Activated naive CD4-positive, alpha-beta T cell treated with anti-CD3 and anti-CD28 coated beads, Interleukin-2, amount 10 ng/mL, durations not matched to agents 5 hours and 36 hours (primary cell): ENCODE data around the gene RIPPLY2. TPM values are rescaled to one million over a fixed set of nuclear protein-coding genes. Genes with fewer than 3 reads are reported as not detected.

ENCODE experiments used
- total RNA-seq, 2 experiments: library from RNA; stranded (reverse); gene quantifications; one replicate each; pipeline ENCODE4 v1.2.3, GENCODE V29; 2021

Gene RIPPLY2, protein sequence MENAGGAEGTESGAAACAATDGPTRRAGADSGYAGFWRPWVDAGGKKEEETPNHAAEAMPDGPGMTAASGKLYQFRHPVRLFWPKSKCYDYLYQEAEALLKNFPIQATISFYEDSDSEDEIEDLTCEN
- total RNA-seq: not detected

DNA sequence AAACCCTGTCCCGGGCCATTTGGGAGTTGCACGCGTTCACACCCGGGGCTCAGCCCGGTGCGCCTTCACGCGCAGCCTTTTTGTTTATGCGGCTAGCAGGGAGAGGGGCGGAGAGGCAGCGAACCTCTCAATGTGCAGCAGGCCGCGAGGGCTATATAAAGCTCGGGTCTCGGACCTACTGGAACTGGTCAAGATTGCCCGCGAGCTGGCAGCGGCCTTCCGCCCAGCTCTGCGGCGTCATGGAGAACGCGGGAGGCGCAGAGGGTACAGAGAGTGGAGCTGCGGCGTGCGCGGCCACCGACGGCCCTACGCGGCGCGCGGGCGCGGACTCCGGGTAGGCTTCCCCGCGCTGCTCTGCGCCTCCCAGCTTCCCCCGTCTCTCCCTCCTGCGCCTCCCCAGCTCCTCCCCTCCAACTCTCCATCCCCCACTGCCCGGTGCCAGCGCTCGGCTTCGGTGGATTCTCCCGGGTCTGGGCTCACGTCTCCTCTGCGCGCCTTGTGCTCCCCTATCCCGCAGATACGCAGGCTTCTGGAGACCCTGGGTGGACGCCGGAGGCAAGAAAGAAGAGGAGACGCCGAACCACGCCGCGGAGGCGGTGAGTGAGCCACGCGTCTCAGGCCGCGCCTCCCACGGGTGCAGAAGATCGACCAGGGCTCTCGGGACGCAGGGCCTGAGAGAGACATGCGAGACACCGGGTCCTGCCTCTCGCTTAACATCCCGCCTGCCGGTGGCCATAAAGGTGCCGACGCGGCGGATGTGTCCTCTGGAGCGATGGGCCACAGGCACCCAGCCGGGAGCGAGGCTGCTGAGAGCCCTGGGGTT lies at the start of gene RIPPLY2:
Gene RIPPLY2, plus strand, starts transcription at position 183 of the 823 bp plus-strand sequence. Its CDS starts 57 bp downstream, at position 240.

DNA sequence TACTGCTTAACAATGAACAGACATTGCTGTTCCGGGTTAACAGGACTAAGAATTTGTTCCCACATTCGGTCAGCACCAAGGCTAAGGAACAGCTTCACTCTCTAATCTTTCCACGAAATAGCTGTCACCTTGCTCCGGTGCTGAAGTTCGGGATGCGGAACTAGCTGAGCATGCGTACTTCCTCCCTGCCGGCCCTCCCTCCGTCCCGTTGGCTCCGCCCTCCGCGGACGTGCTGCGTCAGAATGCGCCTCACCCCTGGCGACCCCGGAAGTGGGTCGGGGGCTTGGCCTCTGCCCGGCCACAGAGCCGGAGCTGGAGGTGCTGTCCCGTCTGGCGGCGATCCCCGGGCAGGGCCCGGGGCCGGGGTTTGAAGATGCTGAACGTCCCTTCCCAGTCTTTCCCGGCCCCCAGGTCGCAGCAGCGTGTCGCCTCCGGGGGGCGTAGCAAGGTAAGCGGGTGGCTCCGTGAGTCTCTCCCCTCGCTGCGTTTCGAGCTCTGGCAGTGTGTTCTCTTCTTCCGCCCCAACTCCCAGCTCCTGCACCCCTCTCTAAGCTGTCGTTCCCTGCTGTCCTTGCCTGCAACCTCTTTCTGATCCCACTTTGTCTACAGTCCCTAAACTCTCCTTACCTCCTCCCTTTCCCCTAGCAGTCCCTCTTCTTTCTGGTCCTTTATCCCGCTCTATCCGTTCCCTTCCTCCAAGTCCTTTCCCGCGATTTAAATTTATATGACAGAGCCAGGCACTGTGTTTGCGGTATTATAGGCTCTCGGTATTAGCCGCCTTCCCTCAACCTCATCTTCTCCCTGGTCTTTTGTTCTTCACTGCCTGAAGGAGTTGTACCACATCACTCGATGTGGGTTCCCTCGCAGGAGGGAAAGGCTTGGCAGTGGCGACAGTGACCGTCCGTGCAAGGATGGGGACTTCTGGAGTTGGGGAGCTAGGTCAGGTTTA lies 6.5 kb downstream of the RIPPLY2 start, which contains the start of gene CYB5R4:
Gene CYB5R4, plus strand, starts transcription at position 280 of the 949 bp plus-strand sequence. Its CDS starts 94 bp downstream, at position 374.

Other genes with a start within 250 kb of the RIPPLY2 start
- not detected for gene SNAP91, start 144.3 kb upstream of the RIPPLY2 start, total RNA-seq
- gene CYB5R4, start 6.3 kb downstream of the RIPPLY2 start, total RNA-seq: 10 to 100 TPM; 24.6 to 29.3 TPM
- not detected for gene MRAP2, start 180.4 kb downstream of the RIPPLY2 start, total RNA-seq